AG10803 (cell line): ENCODE data around the gene TMEM181.
A peak's percentile ranks its signal among the peaks of the same experiment; 100 is the strongest.

Source experiments
- DNase-seq: peaks from one replicate; pipeline ENCODE4 v3.0.0; 2010; ENCODE audit warnings: low read depth
- H3K4me3 ChIP-seq: 2 replicates; pipeline ENCODE4 v1.5.1; 2011; ENCODE audit warnings: mild to moderate bottlenecking, low read length, control low read depth
- TF ChIP-seq, protein P1 (sequence below): conservative IDR thresholded peaks from 2 replicates; pipeline ENCODE4 v1.5.1; 2011; ENCODE audit warnings: mild to moderate bottlenecking, low read length, control low read depth, inconsistent platforms

TMEM181 gene

DNA sequence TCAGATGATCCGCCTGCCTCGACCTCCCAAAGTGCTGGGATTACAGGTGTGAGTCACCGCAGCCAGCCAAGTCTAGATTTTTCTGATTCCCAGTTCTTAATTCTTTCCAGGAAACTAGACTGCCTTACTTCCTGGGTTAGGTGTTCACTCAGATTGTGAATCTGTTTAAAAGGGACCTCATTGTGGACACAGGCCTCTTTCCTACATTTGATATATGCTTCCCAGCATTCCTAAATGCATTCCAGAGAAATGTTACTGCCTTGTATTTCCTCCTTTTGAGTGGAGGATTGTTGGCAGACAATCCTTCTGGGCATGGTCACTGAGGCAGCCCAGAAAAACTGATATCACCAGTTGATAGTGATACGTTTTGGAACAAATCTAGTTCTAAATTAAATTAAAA is 15.7 kb downstream of the TMEM181 start:
- peak; percentile 43 for DNase-seq
- TF ChIP-seq, protein P1, sequence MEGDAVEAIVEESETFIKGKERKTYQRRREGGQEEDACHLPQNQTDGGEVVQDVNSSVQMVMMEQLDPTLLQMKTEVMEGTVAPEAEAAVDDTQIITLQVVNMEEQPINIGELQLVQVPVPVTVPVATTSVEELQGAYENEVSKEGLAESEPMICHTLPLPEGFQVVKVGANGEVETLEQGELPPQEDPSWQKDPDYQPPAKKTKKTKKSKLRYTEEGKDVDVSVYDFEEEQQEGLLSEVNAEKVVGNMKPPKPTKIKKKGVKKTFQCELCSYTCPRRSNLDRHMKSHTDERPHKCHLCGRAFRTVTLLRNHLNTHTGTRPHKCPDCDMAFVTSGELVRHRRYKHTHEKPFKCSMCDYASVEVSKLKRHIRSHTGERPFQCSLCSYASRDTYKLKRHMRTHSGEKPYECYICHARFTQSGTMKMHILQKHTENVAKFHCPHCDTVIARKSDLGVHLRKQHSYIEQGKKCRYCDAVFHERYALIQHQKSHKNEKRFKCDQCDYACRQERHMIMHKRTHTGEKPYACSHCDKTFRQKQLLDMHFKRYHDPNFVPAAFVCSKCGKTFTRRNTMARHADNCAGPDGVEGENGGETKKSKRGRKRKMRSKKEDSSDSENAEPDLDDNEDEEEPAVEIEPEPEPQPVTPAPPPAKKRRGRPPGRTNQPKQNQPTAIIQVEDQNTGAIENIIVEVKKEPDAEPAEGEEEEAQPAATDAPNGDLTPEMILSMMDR, result no peak
- no peak overlapping the region for H3K4me3 ChIP-seq

DNA sequence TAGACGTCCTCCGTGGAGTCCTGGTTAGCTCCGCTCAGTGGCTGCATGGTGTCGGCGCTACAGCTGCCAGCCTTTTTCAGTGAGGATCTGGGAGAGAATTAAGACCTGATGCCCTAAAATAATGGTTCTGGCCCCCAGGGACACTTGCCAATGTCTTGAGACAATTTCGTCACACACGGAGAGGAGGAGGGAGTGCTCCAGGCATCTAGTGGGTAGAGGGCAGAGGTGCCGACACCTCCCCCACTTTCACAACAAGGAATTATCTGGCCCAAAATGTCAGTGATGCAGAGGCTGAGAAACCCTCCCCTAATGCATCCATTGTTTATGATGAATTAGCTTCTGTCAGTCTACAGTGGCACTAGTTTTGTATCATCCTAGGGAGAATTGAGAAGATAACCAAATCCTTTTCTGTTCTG is 24.4 kb downstream of the TMEM181 start:
- H3K4me3 ChIP-seq, result no peak overlapping the region
- no peak for DNase-seq
- TF ChIP-seq, protein P1, result no peak

DNA sequence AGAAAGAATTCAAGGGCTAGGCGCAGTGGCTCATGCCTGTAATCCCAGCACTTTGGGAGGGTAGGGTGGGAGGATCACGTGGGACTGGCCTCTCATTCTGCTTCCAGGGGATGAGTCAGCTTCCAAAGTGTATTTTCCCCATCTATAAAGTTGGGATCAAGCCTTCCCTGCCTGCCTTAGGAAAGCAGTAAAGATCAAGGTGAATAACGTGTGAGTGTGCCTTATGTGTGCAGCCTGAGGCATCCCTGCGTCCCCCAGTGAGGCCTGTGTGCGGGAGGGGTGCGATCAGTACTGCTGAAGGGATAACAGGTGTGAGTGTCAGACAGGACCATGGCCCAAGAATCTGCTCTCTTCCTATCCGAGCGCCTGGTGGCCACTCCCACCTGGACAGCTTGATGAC is 26.8 kb downstream of the TMEM181 start:
- TF ChIP-seq, protein P1, result no peak
- no peak for DNase-seq
- H3K4me3 ChIP-seq, result no peak overlapping the region

DNA sequence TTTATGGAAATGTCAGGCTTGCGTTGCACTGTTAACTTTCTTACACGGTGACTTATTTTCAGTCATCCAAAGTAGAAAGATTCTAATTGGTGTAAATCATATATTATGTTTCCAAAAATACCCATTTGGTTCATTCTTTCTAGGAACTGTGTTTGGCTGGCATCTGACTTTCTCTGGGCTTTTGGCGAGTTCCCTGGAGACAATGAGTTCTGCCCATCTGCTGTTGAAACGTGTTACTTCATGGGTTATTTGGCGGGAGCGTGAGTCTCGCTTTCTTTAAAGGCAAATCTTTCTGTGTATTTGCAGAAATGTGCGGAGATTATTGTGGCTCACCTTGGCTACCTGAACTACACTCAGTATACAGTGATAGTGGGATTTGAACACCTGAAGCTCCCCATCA is 29.5 kb downstream of the TMEM181 start:
- TF ChIP-seq, protein P1, result no peak
- no peak overlapping the region for H3K4me3 ChIP-seq
- DNase-seq, result no peak

DNA sequence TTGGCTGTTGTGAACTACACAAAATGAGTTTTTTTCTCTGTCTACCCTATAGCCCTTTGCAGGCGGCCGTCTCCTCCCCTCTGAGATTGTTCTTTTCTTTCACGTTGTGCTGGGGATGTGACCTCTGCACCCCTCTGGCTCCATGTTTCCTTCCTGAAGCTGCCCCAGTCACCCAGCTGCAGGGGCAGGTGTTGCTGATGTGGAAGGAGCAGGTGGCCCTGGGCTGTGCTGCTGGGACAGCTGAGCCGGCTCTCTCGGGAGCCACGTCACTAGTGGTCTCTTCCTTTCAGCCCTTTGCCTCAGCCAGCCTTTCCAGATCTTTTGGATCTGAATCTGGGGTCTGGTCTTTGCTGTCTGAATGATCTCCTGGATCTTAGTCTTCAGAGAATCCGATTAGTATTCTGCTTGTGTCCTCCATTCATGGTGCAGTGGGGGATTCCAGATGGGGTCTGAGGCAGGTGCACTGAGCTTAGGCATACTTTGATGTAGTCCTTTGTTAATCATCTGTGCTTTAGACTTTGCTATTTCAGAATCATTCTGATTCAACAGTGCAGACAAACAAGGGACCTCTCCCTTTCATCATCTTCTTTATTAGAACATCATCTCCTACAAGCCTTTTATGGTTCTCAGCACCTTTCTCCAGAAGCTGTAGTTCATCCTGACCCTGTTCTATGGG is 31.4 kb downstream of the TMEM181 start:
- TF ChIP-seq, protein P1, result no peak

DNA sequence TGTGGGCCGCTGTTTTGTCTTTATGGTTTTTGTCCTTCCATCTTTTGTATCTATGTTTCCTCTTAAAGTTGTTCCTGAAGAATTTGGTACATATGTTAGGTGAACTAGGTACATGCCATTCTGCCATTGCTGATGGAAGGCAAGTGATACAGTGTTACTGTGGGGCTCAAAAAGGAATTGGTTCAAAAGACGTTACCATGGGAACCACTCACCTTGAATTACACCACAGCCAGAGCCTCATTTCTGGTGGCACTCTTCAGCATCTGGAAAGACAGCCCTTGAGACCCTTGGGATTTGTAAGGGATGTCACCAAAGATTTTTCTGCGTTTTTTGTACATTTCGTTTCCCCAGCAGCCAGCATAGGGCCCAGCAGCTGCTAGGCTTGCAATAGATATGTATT is 31.9 kb downstream of the TMEM181 start:
- TF ChIP-seq, protein P1, result no peak
- DNase-seq, result no peak
- H3K4me3 ChIP-seq, result no peak overlapping the region

More for the DNA sequence above, 31.4 kb downstream of the TMEM181 start:
- no peak overlapping the region for H3K4me3 ChIP-seq
- DNase-seq, result no peak

DNA sequence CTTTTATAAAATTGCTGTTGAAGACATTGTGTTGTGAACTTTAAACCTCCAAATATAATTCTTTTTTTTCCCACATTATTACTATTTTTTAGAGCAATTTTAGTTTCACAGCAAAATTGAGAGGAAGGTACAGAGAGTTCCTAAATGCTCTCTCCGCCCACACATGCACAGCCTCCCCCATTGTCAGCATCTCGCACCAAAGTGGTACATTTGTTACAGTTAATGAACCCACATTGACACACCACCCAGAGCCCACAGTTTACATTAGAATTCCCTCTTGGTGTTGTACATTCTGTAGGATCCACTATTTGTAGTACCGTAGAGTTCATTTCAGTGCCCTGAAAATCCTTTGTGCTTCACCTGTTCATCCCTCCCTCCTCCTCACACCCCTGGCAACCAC is 33.8 kb downstream of the TMEM181 start:
- DNase-seq, result no peak
- TF ChIP-seq, protein P1, result no peak
- H3K4me3 ChIP-seq, result no peak overlapping the region
